Spleen (tissue), 11 donors: ENCODE results near the gene ADGRE2. TPM values are rescaled to one million over a fixed set of nuclear protein-coding genes. Genes with fewer than 3 reads are reported as not detected.

Experiments
- DNase-seq: peaks from one replicate; pipeline ENCODE4 v3.0.0-alpha.2; 2020
- H3K27ac ChIP-seq, 8 donors: fragments of 200-600 bp; sonication (generic) in 7 of 8; 1 replicate in 4 of 8; 2 replicates in 4 of 8; pipeline versions ENCODE4 v1.5.0 to v1.8.0; 2016 to 2021; ENCODE audit warnings: inconsistent platforms in 4 of 8, mild to moderate bottlenecking in 4 of 8, moderate library complexity in 1 of 8
- H3K27me3 ChIP-seq, 7 donors: fragments of 200-600 bp; sonication (generic) in 6 of 7; replicated peaks in 1 of 7; 1 replicate in 4 of 7; 2 replicates in 3 of 7; pipeline versions ENCODE4 v1.5.0 to v1.8.0; 2016 to 2021; ENCODE audit warnings: inconsistent platforms in 3 of 7, mild to moderate bottlenecking in 1 of 7
- H3K36me3 ChIP-seq, 6 donors: fragments of 200-600 bp; sonication (generic) in 5 of 6; 1 replicate in 4 of 6; 2 replicates in 2 of 6; pipeline versions ENCODE4 v1.5.0 to v1.8.0; 2016 to 2021; ENCODE audit warnings: inconsistent platforms in 2 of 6
- H3K4me1 ChIP-seq, 6 donors: fragments of 200-600 bp; sonication (generic) in 5 of 6; 1 replicate in 3 of 6; 2 replicates in 3 of 6; pipeline versions ENCODE4 v1.5.0 to v1.8.0; 2016 to 2021; ENCODE audit warnings: inconsistent platforms in 3 of 6
- H3K4me3 ChIP-seq, 8 donors: fragments of 200-600 bp; sonication (generic) in 7 of 8; 1 replicate in 4 of 8; 2 replicates in 4 of 8; pipeline versions ENCODE4 v1.5.0 to v1.8.0; 2016 to 2021; ENCODE audit warnings: inconsistent platforms in 4 of 8, mild to moderate bottlenecking in 4 of 8, moderate library complexity in 2 of 8
- H3K9me3 ChIP-seq, 8 donors: fragments of 200-600 bp; sonication (generic) in 7 of 8; 1 replicate in 4 of 8; 2 replicates in 4 of 8; pipeline versions ENCODE4 v1.5.0 to v1.8.0; 2016 to 2021; ENCODE audit warnings: inconsistent platforms in 4 of 8
- POLR2A ChIP-seq, 3 donors: fragments of 450-650 bp; IDR thresholded peaks; one replicate each; pipeline ENCODE4 v1.5.1; 2017; ENCODE audit warnings: antibody characterized with exemption in 3 of 3, mild to moderate bottlenecking in 1 of 3
- POLR2AphosphoS5 ChIP-seq, 3 donors: sonication (generic); formaldehyde crosslinking; IDR thresholded peaks; one replicate each; pipeline ENCODE4 v1.5.1; 2017; ENCODE audit warnings: antibody characterized with exemption in 3 of 3
- WGBS, 5 donors: extraction: QIAGEN DNeasy Blood & Tissue Kit in 3 of 5; methylation state at CpG; one replicate each; pipeline versions ENCODE4 v1.1.5 to v1.1.7; 2013 to 2018; 5-methylcytosine and 5-hydroxymethylcytosine counted together
- intact Hi-C: fragments of 100-400 bp; cut with DNase I; formaldehyde crosslinking; loops from one replicate; pipeline ENCODE4 v1.15.0; 2023; ENCODE audit warnings: low total_unique reads
- polyA plus RNA-seq, 3 donors: library from polyadenylated mRNA; stranded (reverse); fragments of 200-250 nt; gene quantifications; one replicate each; pipeline ENCODE4 v1.2.1, GENCODE V29; 2013
- small RNA-seq, 4 donors: library from RNA; depleted of rRNA; stranded (forward); fragments of <200 nt; gene quantifications; one replicate each; pipeline ENCODE3, GENCODE V24; 2016
- total RNA-seq, 7 donors: library from RNA; depleted of rRNA in 3 of 7; stranded (reverse); fragments of >200 nt in 3 of 7; fragmentation: NEBNext Ultra II Directional in 4 of 7; extraction: Animal tissue kit (Norgen Biotek cat#: 25700) in 4 of 7; gene quantifications; one replicate each; pipeline versions ENCODE4 v1.1.0 to v1.2.1, GENCODE V29; 2016 to 2021
- TF ChIP-seq, protein P1 (sequence below), 11 experiments: fragments of 200-600 bp in 7 of 11; fragments of 450-650 bp in 4 of 11; sonication (generic) in 4 of 11; IDR thresholded peaks in 8 of 11; conservative IDR thresholded peaks in 3 of 11; 1 replicate in 7 of 11; 2 replicates in 4 of 11; pipeline versions ENCODE4 v1.4.0 to v1.8.0; 2016 to 2021; ENCODE audit warnings: antibody characterized with exemption in 11 of 11, inconsistent platforms in 4 of 11, mild to moderate bottlenecking in 1 of 11
- donor health status: healthy with polysubstance abuse.
- donor health status: DM: no; HTN: no; CAD: no; lungs with moderate emphysema.
- donor health status: DM: no; HTN: no; CAD: no.
- donor health status: Bipolar disorder and iron deficiency.
- donor health status: healthy.
- donor health status: DM: no; HTN: no; CAD: no.
- donor health status: DM: yes; HTN: yes; CAD: no.

Gene ADGRE2
- total and polyA plus RNA-seq, 10 donors = 4.0 to 183 (median 78.9) TPM

DNA sequence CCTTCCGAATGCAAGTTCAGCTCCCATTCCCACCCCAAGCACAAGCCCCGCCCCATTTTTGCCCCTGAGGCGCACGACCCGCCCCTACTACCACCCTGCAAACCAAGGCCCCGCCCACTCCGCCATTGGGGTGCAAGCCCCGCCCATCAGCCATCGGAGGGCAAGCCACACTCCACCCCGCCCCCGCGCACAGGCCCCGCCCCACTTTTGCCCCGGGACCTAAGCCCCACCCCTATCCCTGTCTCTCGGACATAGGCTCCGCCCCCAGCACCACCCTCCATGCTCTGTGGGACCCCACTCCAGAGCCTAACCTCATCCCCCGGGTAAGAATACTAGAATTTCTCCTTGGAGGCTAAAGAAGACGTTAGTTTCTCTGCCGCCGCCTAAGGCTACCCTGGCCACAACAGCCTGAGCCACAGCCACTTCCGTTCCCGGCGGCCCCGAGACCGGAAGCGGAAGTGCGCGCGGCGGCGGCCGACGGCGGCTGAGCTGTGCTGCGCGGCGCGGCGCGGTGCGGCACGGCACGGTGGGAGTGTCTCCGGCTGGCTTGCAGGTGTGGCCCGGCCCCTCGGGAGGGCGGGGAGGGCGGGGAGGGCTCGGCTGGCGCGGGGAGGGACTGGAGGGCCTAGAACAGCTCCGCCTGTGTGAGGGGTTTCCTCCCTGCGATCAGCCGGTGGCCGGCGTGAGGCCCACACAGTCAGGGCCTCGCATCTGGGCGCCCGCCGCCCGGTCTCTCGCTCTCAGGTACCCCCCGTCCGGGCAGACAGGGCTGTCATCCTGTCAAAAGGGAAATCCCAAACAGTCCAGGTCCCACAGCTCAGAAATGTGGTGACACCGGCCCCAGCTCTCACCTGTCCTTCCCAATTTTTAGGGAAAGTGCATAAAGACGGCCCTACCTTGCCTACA is 88.5 kb downstream of the ADGRE2 start, which contains the start of gene ZNF333:
Gene ZNF333 (plus strand): TSS at position 451 of the 906 bp plus-strand sequence. CDS start 3,444 bp downstream, outside the sequence.
- Histone ChIP-seq H3K36me3 (peaks cover 0 to 18% (median 12%) of the 10 kb centered on the region in 6 donors), H3K4me3 (peak within 1 kb of the TSS; percentile 67 to 85 (median 76)), H3K27ac (peak within 1 kb of the TSS; percentile 93 to 98 (median 97)), H3K9me3 (no peaks in the 10 kb centered on the region), H3K27me3 (no peaks in the 10 kb centered on the region), H3K4me1 (peaks cover 6 to 68% (median 26%) of the 10 kb centered on the region in 6 donors)
- TF ChIP-seq, protein P1, sequence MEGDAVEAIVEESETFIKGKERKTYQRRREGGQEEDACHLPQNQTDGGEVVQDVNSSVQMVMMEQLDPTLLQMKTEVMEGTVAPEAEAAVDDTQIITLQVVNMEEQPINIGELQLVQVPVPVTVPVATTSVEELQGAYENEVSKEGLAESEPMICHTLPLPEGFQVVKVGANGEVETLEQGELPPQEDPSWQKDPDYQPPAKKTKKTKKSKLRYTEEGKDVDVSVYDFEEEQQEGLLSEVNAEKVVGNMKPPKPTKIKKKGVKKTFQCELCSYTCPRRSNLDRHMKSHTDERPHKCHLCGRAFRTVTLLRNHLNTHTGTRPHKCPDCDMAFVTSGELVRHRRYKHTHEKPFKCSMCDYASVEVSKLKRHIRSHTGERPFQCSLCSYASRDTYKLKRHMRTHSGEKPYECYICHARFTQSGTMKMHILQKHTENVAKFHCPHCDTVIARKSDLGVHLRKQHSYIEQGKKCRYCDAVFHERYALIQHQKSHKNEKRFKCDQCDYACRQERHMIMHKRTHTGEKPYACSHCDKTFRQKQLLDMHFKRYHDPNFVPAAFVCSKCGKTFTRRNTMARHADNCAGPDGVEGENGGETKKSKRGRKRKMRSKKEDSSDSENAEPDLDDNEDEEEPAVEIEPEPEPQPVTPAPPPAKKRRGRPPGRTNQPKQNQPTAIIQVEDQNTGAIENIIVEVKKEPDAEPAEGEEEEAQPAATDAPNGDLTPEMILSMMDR (IDR thresholded peaks at IDR 0.05 in 8 of 11, conservative IDR thresholded peaks at IDR 0.05 in 3 of 11) = peak in 3 of 11 experiments; percentile 16 to 43 (median 26)
- peak in 2 of 3 donors; percentile 37 to 53 for TF ChIP-seq POLR2A (IDR thresholded peaks at IDR 0.05)
- peak; percentile 90 to 92 (median 92) for TF ChIP-seq POLR2AphosphoS5 (IDR thresholded peaks at IDR 0.05)
- DNase-seq = peak; percentile 99
- intact Hi-C loops = loop anchor here (5.0 kb wide), 1 partner anchor 118 kb away; the partner anchor contains the start of gene NDUFB7
- WGBS, 5 donors = 0 to 1% (median 1%) methylated on average over 32 to 66 of the region's 66 CpGs

DNA sequence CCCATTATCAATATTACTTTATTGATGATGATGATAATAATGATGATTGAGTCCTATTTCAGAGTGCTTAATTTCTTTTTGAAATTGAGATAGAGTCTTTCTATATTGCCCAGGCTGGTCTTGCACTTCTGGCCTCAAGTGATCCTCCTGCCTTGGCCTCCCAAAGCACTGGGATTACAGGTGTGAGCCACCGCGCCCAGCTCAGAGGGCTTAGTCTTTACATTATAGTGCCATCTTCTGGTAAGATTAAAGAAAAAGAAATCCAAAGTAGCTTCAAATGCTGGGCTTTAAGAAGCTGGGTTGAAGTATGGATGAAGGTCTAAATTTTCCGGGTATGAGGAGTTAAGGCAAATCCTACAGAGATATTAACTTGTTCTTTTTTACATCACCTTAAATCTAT is 91.9 kb downstream of the ADGRE2 start:
- Histone ChIP-seq H3K4me3 (no peak overlapping the region), H3K36me3 (no peaks in the 10 kb centered on the region), H3K27me3 (no peaks in the 10 kb centered on the region), H3K4me1 (peaks cover 6 to 69% (median 25%) of the 10 kb centered on the region in 6 donors), H3K9me3 (no peaks in the 10 kb centered on the region), H3K27ac (no peak overlapping the region)
- WGBS, 5 donors = 34 to 56% (median 37%) methylated on average over 3 of the region's 3 CpGs
- TF ChIP-seq POLR2AphosphoS5 (IDR thresholded peaks at IDR 0.05) (no peak), POLR2A (IDR thresholded peaks at IDR 0.05) (no peak)
- TF ChIP-seq, protein P1 (IDR thresholded peaks at IDR 0.05 in 8 of 11, conservative IDR thresholded peaks at IDR 0.05 in 3 of 11) = peak in 7 of 11 experiments; percentile 35 to 61 (median 43)
- DNase-seq = no peak
- intact Hi-C loops = loop anchor here (5.0 kb wide), 1 partner anchor 114 kb away; the partner anchor contains the start of gene NDUFB7

DNA sequence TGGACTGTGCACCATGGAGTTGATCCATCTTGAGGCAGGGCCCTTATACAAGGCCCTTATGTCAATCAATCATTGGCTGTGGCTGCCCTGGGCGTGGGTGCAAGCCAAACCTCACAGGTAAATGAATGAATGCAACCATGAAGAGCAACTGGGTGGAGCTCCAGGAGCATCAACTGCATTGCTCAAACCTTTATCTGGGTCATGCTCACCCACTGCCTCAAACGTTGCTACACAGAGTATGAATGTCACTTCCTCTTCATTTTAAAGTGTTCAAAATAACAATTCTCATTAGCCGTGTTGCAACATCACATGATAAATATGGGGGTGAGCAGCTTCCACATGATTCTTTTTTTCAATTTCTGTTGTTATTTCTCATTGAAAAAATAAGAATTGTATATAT is 94.9 kb downstream of the ADGRE2 start:
- Histone ChIP-seq H3K4me3 (peak overlapping the region in 1 of 8 donors; percentile 44), H3K27ac (peak overlapping the region in 6 of 8 donors; percentile 46 to 86 (median 72)), H3K27me3 (no peaks in the 10 kb centered on the region), H3K9me3 (no peaks in the 10 kb centered on the region), H3K36me3 (no peaks in the 10 kb centered on the region), H3K4me1 (peaks cover 0 to 43% (median 3%) of the 10 kb centered on the region in 6 donors)
- 9 to 28% (median 16%) methylated on average over 3 of the region's 3 CpGs for WGBS, 5 donors
- TF ChIP-seq, protein P1 (IDR thresholded peaks at IDR 0.05 in 8 of 11, conservative IDR thresholded peaks at IDR 0.05 in 3 of 11) = no peak
- TF ChIP-seq POLR2A (IDR thresholded peaks at IDR 0.05) (no peak), POLR2AphosphoS5 (IDR thresholded peaks at IDR 0.05) (peak in 1 of 3 donors; percentile 33)
- DNase-seq = no peak
- intact Hi-C loops = no loop called here

Small RNA genes within 50 kb of the gene (small RNA-seq; reads per million reads assigned to genes)
- gene AC005255.1 = 0 reads per million in 4 donors

Other genes starting within 250 kb of the ADGRE2 start
- gene TECR, start 249.0 kb downstream of the ADGRE2 start, total RNA-seq = 10 to 100 TPM; 51.6 to 92.2 (median 60.9) TPM
- 10 to 100 TPM; 75.8 to 89.0 (median 76.6) TPM for gene TECR, start 249.0 kb downstream of the ADGRE2 start, polyA plus RNA-seq
- gene NDUFB7, start 206.5 kb downstream of the ADGRE2 start, total RNA-seq = 100 to 1,000 TPM in 3 of 7 donors, 10 to 100 TPM in 4; 77.2 to 185 (median 92.3) TPM
- 100 to 1,000 TPM; 283 to 374 (median 336) TPM for gene NDUFB7, start 206.5 kb downstream of the ADGRE2 start, polyA plus RNA-seq
- gene CLEC17A, start 195.5 kb downstream of the ADGRE2 start, total RNA-seq = 10 to 100 TPM; 17.9 to 40.1 (median 23.6) TPM
- gene CLEC17A, start 195.5 kb downstream of the ADGRE2 start, polyA plus RNA-seq = 10 to 100 TPM; 20.1 to 47.6 (median 23.3) TPM
- 10 to 100 TPM in 3 of 7 donors, 1 to 10 TPM in 4; 2.0 to 16.3 (median 3.7) TPM for gene ADGRE3, start 103.7 kb downstream of the ADGRE2 start, total RNA-seq
- under 1 TPM; 0.05 to 0.48 (median 0.17) TPM for gene ADGRE3, start 103.7 kb downstream of the ADGRE2 start, polyA plus RNA-seq
- gene ZNF333, start 88.5 kb downstream of the ADGRE2 start, total RNA-seq = 10 to 100 TPM; 21.7 to 43.5 (median 34.8) TPM
- 10 to 100 TPM in 1 of 3 donors, 1 to 10 TPM in 2; 7.7 to 10.3 (median 9.2) TPM for gene ZNF333, start 88.5 kb downstream of the ADGRE2 start, polyA plus RNA-seq
- gene OR7A5, start 56.6 kb upstream of the ADGRE2 start, total RNA-seq = not detected
- not detected for gene OR7A5, start 56.6 kb upstream of the ADGRE2 start, polyA plus RNA-seq
- gene OR7C1, start 56.6 kb upstream of the ADGRE2 start, total RNA-seq = not detected
- gene OR7C1, start 56.6 kb upstream of the ADGRE2 start, polyA plus RNA-seq = under 1 TPM in 2 of 3 donors, not detected in 1; under 0.01 to 0.02 TPM
- not detected for gene OR7A10, start 70.4 kb upstream of the ADGRE2 start, total RNA-seq
- gene OR7A10, start 70.4 kb upstream of the ADGRE2 start, polyA plus RNA-seq = not detected
- gene OR7A17, start 107.6 kb upstream of the ADGRE2 start, total RNA-seq = not detected
- not detected for gene OR7A17, start 107.6 kb upstream of the ADGRE2 start, polyA plus RNA-seq
- not detected for gene OR7C2, start 162.9 kb upstream of the ADGRE2 start, total RNA-seq
- not detected for gene OR7C2, start 162.9 kb upstream of the ADGRE2 start, polyA plus RNA-seq
- not detected for gene SLC1A6, start 201.3 kb upstream of the ADGRE2 start, total RNA-seq
- gene SLC1A6, start 201.3 kb upstream of the ADGRE2 start, polyA plus RNA-seq = not detected